Nucleus accumbens (tissue), 56 donors: ENCODE results near the gene TRIM38.
"Not testable (repeated sequence)": the region's sequence is repeated elsewhere in the genome, so short reads cannot be mapped to it uniquely, and the experiment has no call there.

ENCODE experiments used
- DNase-seq, 56 donors: peaks; one replicate each; lab custom pipeline; 2025; lab: John Stamatoyannopoulos, UW

The TRIM38 gene

DNA sequence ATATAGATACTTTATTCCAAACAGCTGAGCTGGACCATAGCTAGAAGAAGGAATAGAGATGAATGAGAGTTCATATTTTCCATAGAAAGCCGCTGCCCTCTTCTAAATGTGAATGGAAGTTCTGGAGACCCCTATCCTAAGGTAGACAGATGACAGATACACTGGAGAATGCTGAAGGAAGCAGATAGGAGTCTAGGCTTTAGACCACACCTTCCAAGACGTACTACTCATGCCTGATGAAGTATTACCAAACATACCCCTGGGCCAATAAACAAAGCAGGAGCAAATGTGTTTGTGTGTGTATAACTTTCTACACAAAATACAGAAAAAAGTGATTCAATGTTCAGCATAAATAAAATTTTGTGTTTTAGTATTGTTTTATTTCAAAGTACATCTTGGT is 23.0 kb upstream of the TRIM38 start:
- no peak for DNase-seq

DNA sequence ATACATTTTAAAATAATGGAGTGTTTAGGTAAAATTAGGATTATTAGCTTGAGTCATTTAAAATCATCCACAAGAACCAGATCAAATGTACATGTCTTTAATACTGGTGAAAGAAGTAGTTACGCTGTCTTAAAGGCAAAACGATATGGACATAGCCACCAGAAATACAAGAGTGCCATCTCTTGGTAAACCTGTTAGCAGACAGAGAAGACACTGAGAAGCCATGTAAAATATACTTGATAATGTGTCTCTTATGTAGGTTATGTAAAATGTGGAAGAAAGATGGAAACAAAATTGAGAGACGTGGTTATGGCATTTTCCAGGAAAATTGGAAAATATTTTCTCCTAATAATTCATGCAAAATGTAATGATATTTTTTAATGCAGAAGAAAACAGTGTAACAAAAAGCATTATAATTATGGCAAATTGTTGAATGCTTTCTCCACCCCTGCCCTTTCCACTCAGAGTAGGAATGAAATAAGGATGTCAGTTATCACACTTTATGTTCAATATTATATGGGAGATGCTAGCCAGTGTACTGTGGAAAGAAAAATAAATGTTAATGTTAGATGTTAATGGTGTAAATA is 19.9 kb upstream of the TRIM38 start:
- DNase-seq, result no peak

DNA sequence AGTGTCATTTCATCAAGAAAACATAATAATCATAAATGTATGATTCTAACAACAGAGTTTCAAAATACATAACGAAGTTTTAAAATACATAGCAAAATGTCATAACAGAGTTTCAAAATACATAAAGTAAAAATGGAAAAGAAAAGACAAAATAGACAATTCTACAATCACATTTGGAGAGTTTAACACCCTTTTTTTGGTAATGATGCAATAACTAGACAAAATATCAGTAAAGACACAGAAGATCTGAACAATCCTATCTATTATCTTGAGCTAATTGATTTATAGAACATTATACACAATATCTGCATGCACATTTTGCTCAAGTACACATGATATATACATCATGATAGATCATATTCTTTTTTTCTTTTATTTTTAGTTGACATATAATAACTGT is 18.7 kb upstream of the TRIM38 start:
- no peak for DNase-seq

DNA sequence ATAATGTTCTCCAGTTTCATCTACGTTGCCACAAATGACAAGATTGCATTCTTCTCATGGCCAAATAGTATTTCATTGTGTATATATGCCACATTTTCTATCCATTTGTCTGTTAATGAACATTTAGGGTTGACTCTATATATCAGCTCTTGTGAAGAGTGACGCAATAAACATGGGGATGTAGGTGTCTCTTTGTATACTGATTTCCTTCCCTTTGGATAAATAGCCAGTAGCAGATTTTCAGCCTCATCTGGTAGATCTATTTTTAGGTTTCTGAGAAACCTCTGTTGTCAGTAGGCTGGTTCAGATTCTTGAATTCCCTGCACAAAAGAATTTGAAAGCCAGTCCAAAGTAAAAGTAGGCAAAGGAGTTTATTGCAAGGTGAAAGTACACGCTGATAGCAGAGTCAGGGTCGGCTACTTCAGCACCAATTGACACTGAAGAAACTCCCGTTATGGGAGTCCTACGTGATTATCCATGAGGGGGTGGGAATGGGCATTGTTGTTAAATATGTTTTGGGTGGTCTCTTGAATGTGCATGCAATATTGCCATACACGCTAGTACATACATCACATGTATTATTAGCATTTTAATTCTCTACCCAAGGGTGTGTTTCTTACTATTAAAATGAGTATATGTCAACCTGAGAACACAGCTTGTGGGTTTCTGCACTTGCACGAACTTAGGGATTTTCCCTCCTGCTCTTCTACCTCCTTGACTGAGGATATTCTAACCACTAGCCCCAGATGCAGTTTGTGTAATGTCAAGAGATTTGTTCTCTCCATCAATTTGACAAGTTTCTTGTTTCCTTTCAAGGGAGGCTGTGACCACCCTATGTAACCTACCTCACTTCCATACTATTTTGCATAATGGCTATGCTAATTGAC is 17.7 kb upstream of the TRIM38 start:
- no peak for DNase-seq

DNA sequence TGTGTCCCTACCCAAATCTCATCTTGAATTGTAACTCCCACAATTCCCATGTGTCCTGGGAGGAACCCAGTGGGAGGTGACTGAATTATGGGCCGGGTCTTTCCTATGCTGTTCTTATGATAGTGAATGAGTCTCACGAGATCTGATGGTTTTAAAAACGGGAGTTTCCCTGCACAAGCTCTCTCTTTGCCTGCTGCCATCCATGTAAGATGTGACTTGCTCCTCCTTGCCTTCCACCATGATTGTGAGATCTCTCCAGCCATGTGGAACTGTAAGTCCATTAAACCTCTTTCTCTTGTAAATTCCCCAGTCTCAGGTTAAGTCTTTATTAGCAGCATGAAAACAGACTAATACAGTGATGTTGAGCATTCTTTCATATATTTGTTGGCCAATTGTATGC is 16.9 kb upstream of the TRIM38 start:
- not testable (repeated sequence) for DNase-seq

DNA sequence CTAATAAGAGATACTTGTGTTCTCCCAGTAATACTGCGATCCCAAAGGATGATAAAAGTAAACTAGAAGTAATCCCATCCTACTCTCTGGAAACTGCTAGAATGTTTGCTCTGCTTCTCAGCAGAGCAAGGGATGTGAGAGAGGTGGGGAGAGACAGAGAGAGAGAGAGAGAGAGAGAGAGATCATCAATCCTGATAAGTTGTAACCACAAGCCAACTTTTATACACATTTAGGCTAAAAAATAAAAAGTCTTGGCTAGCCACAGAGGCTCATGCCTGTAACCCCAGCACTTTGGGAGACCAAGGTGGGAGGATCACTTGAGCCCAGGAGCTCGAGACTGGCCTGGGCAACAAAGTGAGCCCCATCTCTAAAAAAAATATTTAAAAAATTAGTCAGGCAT is 16.0 kb upstream of the TRIM38 start:
- no peak for DNase-seq

DNA sequence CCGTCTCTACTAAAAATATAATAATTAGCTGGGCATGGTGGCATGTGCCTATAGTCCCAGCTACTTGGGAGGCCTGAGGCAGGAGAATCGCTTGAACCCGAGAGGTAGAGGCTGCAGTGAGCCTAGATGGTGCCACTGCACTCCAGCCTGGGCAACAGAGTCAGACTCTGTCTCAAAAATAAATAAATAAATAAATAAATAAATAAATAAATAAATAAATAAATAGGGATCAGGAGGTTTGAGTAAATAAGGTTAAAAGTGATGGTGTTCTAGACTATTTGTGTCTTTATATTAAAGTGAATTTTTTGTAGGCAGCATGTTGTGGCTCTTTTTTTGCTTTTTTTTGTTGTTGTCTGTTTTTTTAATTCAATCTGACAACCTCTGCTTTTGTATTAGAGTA is 15.1 kb upstream of the TRIM38 start:
- DNase-seq, result not testable (repeated sequence)

DNA sequence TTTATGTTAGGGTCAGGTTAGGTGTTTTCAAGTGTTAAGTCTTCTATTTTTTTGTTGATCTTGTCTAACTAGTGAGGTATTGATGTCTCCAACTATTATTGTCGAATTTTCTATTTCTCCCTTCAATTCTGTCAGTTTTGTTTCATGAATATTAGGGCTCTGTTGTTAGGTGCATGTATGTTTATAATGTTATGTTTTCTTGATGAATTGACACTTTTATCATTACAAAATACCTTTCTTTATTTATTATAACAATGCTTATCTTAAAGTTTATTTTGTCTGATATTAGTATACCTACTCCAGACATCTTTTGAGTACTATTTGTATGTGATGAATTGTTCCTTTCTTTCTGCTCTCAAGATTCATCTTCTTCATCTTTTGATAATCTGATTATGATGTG is 12.9 kb upstream of the TRIM38 start:
- no peak for DNase-seq

DNA sequence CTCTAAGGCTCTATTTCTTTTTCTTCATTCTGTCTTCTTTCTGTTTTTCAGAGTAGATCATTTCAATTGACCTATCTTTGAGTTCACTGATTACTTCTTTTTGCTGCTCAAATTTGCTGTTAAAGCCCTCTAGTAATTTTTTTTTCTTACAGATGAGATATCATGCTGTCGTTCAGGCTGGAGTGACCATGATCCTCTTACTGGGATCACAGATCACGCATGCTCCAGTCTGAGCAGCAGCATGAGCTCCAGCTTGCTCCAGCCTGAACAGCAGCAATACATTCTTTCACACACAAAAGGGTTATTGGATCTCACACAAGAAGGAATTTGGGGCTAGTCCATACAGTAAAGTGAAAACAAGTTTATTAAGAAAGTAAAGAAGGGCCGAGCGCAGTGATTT is 12.3 kb upstream of the TRIM38 start:
- DNase-seq, result no peak

DNA sequence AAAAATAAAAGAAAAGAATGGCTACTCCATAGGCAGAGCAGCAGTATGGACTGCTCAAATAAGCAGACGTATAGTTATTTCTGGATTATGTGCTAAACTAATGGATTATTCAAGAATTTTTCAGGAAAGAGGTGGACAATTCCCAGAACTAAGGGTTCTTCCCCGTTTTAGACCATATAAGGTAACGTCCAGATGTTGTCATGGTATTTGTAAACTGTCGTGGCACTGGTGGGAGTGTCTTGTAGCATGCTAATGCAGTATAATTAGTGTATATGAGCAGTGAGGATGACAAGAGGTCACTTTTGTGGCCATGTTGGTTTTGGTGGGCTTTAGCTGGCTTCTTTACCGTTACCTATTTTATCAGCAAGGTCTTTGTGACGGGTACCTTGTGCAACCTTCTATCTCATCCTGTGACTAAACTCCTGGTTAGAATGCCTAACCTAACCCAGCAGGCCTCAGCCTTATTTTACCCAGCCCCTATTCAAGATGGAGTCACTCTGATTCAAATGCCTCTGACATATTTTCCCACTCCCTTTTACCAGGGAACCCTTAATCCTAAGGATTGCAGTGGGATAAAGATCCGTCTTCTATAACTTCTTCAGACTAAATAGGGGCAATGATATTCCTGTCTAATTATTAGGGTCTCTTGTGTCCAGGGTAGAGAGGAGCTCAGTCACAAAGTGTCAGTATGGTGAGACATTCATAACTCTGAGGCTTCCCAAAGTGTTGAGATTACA is 11.1 kb upstream of the TRIM38 start:
- DNase-seq, result no peak

DNA sequence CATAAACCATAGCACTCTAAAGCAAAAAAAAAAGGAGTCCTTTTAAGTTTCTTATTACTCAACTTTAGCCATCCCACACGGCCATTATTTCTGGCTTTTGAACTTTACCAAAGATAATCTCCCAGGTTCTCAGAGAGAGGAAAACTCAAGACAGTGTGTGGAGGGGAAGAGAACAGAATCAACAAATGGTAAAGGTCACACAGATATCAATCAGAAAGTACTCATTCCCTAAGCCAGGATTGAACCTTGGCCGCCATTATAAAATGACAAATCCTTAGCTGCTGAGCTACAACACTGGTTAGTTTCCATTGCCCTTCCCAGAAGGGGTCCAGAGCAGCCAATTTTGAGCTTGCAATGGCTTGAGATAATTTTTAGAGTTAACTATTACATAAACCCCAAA is 10.1 kb upstream of the TRIM38 start:
- DNase-seq, result no peak

DNA sequence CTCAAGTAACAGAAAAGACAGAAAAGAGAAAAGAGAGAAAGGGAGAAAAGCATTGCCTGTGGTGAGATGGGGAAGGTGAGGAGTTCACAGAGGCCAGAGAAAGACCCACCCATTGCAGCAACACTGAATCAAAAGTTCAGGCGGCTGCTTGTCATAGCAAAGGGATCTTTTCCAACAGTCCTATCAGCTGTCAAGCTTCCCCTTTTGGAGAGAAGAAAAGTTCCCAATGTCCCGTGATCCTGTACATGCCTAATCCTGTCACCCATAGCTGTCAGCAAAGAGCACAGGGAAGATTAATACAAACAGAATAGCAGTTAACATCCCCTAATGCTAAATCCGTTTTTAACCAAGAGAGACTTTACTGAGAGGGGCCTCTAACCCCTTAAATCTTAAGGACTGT is 8.9 kb upstream of the TRIM38 start:
- no peak for DNase-seq

DNA sequence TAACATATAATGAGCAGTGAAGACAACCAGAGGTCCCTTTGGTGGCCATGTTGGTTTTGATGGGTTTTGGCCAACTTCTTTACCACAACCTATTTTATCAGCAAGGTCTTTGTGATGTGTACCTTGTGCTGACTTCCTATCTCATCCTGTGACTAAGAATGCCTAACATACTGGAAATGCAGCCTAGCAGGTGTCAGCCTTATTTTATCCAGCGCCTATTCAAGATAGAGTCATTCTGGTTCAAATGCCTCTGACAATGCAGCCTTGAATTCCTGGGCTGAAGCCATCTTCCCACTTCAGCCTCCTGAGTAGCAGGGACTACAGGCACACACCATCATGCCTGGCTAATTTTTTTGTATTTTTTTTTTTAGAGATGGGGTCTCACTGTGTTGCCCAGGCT is 7.8 kb upstream of the TRIM38 start:
- DNase-seq, result no peak

DNA sequence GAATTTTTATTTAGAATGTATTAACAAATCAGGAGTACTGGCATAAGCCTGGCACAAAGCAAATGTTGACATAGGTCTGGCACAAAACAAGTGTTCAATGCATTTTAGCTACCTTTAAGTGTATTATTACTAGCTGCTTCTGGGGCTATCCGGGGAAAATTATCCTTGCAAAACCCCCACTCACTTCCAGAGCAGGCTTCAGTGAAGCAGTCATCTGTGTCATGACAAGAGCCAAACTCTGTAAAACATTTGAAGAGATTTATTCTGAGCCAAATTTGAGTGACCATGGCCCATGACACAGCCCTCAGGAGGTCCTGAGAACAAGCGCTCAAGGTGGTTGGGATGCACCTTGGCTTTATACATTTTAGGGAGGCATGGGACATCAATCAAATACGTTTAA is 6.4 kb upstream of the TRIM38 start:
- no peak for DNase-seq

DNA sequence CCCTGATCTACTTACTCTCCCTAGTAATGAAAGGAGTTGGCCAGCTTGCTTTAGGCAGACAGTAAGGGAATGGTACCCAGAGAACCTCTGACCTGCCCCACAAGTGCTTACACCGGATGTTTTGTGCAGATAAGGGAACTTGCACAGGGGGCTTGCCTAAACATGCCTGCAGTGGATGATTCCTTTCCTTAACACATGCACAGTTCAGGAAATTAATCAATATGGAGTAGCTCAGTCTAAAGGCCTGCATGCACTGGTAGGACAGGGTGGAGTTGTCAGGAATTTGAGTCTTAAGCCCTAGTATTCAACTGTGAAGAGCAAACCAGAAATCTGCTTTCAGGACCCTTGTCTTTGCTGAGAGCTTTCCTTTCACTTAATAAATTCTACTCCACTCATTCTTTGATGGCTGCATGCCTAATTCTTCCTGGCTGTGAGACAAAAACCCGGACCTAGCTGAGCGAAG is 3.9 kb upstream of the TRIM38 start:
- no peak for DNase-seq

DNA sequence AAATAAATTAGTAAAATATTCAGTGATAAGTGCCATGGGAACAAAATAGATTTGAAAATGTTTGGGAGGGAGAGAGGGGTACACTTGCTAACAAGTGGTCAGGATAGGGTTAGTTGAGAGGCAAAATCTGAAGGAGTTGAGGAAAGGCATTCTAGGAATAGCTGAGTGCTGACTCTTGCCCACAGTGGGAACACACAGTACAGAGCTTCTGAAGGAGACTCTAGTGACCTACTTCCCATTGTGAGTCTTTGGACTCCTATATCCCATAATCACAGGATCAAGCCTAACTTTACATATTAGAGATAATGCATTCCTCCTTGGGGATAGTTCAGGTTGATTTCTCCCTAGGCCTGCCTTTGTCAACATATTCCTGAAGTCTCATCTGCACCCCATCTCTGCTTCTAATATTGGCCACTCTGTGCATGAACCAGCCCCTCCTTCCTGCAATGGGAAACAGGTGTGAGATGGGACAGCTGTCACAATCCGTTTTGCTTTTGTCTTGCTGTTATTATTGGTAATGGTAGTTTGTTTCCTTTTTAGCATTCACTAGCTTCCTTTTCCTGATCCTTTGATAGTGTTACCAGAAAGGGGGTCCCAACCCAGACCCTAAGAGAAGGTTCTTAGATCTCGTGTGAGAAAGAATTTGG is 2.6 kb upstream of the TRIM38 start:
- DNase-seq, result no peak

DNA sequence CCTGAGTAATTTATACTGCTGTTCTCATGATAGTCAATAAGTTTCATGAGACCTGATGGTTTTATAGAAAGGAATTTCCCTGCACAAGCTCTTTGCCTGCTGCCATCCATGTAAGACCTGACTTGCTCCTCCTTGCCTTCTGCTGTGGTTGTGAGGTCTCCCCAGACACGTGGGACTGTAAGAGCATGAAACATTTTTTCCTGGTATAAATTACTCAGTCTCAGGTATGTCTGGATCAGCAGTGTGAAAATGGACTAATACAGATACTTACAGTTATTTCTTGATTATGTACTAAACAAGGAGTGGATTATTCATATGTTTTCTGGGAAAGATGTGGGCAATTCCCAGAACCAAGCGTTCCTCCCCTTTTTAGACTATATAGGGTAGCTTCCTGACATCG is 1.9 kb upstream of the TRIM38 start:
- no peak for DNase-seq

DNA sequence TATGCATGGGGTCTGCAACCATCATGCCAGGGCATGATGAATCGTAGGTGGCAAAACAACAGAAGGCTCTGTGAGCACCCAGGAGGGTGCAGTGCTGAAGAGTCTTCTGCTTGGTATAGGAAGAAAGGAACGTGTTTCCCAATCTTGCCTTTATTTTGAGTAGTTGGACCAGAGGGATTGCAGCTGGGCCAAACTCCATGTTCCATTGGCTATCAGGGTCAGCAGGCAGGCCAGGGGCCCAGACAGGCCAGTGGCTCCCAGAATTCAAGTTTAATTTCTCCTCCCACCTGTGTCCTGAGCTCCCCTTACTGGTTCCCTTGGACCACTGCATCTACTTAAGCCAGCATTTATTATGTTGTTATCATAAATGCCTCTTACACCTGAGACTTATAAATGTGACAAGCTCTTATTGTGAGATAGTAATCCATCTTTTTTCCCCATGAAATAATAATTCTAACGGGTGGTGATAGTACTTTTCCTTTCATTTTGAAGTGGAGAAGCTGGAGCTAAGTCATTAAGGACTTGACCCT is 918 bp upstream of the TRIM38 start:
- no peak for DNase-seq

DNA sequence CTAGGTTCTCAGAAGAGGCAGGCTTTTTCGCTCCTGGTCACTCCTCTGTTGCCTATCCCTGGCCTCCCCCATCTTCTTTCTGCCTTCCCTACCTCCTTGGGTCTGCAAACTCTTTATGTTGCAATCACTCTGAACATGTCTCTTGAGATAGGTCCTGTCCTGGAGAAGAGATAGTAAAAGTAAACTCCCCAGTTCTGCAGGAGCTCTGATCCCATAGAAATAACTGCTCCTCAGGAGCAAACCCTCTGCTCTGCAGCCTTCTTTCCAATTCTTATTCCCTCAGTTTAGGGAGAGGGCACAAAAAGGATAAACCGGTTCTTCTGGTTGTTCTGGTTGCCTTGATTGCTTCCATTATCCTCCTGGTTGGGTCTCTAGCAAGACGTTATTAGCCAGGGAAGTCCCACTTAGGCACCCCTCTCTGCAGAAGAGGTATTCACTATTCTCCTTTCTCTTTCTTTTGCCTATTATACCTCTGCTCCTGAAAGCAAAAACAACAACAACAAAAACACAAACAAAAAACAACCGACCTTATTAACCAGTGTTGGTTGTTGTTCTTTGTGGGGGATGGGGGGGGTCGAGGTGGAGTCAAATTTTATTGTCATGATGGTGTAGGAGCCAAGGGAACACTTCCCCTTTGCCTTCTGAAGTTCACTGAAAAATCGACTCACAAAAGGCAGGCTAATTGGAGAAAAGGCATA is 973 bp downstream of the TRIM38 start:
- DNase-seq, result no peak

DNA sequence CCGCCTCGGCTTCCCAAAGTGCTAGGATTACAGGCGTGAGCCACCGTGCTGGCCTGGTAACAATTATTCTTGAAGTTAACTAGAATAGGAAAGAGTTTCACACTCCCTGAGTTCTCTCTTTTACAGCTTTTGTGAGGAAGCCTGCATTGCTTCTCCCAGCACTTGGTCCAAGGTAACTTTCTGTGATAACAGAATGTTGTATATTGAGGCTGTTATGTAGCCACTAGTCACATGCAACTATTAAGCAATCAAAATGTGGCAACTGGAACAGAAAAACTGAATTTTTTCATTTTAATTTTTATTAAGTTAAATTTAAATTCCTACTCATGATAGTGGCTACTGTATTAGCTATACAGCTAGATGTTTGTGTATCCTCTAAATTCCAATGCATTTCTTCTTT is 2.5 kb downstream of the TRIM38 start:
- DNase-seq, result no peak
